ENCODE measurements around the gene PRRC2B.

The PRRC2B gene

GRCh38 chr9:131420980-131421624, 27.2 kb downstream of the PRRC2B start:
- POLR2A ChIA-PET (ENCODE audit: low non-redundant PET), result no interaction called here
- H3K27ac ChIP-seq, result peak overlapping the region; percentile 92
- DNase-seq (ENCODE audit: low spot score), result peak; percentile 36
- TF ChIP-seq CTCF (conservative IDR thresholded peaks at IDR 0.05; ENCODE audit: low read depth), result no peak
- CTCF ChIA-PET, result interaction anchor here (0.7 to 1.2 kb wide), 3 partner anchors 14 to 36 kb away, joined by 3 to 4 read pairs (median 3); no protein-coding TSS in a partner anchor

- no peak for TF ChIP-seq CTCF (conservative IDR thresholded peaks at IDR 0.05; ENCODE audit: low read depth)
- ChIA-PET POLR2A (ENCODE audit: low non-redundant PET) (no interaction called here), CTCF (interaction anchor here (1.2 kb wide), 1 partner anchor 14 kb away, joined by 3 read pairs; no protein-coding TSS in a partner anchor)
- peak overlapping the region; percentile 92 for H3K27ac ChIP-seq
- no peak for DNase-seq (ENCODE audit: low spot score)
Measured at GRCh38 chr9:131421691-131422090, 27.8 kb downstream of the PRRC2B start.

GRCh38 chr9:131422241-131422792, 28.4 kb downstream of the PRRC2B start:
- CTCF ChIA-PET, result interaction anchor here (0.6 to 1.2 kb wide), 4 partner anchors 15 to 180 kb away, joined by 3 to 5 read pairs (median 3); no protein-coding TSS in a partner anchor
- peak overlapping the region; percentile 92 for H3K27ac ChIP-seq
- POLR2A ChIA-PET (ENCODE audit: low non-redundant PET), result no interaction called here
- peak; percentile 83 for DNase-seq (ENCODE audit: low spot score)
- TF ChIP-seq CTCF (conservative IDR thresholded peaks at IDR 0.05; ENCODE audit: low read depth), result no peak; the same call in 1 of the 2 replicates

GRCh38 chr9:131423171-131423581, 29.3 kb downstream of the PRRC2B start:
- DNase-seq (ENCODE audit: low spot score), result peak; percentile 98
- TF ChIP-seq CTCF (conservative IDR thresholded peaks at IDR 0.05; ENCODE audit: low read depth), result no peak
- CTCF ChIA-PET, result interaction anchor here (0.7 to 1.1 kb wide), 2 partner anchors 45 to 179 kb away, joined by 3 to 5 read pairs; no protein-coding TSS in a partner anchor
- H3K27ac ChIP-seq, result peak overlapping the region; percentile 92
- POLR2A ChIA-PET (ENCODE audit: low non-redundant PET), result interaction anchor here (0.5 kb wide), 2 partner anchors 30 to 1156 kb away, joined by 3 to 4 read pairs; no protein-coding TSS in a partner anchor

GRCh38 chr9:131426545-131426944, 32.7 kb downstream of the PRRC2B start:
- POLR2A ChIA-PET (ENCODE audit: low non-redundant PET), result no interaction called here
- DNase-seq (ENCODE audit: low spot score), result no peak
- CTCF ChIA-PET, result no interaction called here
- H3K27ac ChIP-seq, result peak overlapping the region; percentile 14
- TF ChIP-seq CTCF (conservative IDR thresholded peaks at IDR 0.05; ENCODE audit: low read depth), result no peak

- POLR2A ChIA-PET (ENCODE audit: low non-redundant PET), result no interaction called here
- H3K27ac ChIP-seq, result peak overlapping the region; percentile 45
- DNase-seq (ENCODE audit: low spot score), result no peak
- CTCF ChIA-PET, result interaction anchor here (1.7 kb wide), 1 partner anchor 79 kb away, joined by 6 read pairs; no protein-coding TSS in a partner anchor
- TF ChIP-seq CTCF (conservative IDR thresholded peaks at IDR 0.05; ENCODE audit: low read depth), result no peak
Measured at GRCh38 chr9:131429121-131430012, 35.5 kb downstream of the PRRC2B start.
